ENCODE results near the gene PTH2. TPM values are rescaled to one million over a fixed set of nuclear protein-coding genes. Genes with fewer than 3 reads are reported as not detected.

The PTH2 gene
- total and polyA plus RNA-seq, 10 of the 15 experiments (the other 5 are each of a cell fraction or from before 2014, with no cell fraction given), result not detected

DNA sequence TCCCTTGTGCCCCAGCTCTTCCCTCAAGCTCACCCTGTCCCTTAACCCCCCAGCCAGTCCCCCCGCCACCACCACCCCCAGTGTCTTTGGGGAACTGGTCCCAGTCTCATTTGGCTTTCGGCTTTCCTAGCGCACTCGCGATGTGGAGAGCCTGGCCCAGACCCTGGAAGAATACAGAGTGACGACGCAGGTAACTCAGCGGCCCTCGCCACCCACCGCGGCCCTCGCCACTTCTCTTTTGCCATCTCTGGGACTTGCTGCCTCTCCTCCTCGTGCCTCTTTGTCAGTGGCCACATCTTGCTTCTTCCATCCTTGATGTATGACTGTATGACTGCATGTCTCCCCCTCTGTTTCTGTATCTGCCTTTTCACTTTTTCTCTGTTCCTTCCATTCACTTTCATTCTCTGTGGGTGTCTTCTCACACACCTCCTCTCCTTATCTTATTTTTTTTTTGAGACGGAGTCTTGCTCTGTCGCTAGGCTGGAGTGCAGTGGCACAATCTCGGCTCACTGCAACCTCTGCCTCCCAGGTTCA is 15.7 kb downstream of the PTH2 start (continued):
- TF ChIP-seq, protein P1, sequence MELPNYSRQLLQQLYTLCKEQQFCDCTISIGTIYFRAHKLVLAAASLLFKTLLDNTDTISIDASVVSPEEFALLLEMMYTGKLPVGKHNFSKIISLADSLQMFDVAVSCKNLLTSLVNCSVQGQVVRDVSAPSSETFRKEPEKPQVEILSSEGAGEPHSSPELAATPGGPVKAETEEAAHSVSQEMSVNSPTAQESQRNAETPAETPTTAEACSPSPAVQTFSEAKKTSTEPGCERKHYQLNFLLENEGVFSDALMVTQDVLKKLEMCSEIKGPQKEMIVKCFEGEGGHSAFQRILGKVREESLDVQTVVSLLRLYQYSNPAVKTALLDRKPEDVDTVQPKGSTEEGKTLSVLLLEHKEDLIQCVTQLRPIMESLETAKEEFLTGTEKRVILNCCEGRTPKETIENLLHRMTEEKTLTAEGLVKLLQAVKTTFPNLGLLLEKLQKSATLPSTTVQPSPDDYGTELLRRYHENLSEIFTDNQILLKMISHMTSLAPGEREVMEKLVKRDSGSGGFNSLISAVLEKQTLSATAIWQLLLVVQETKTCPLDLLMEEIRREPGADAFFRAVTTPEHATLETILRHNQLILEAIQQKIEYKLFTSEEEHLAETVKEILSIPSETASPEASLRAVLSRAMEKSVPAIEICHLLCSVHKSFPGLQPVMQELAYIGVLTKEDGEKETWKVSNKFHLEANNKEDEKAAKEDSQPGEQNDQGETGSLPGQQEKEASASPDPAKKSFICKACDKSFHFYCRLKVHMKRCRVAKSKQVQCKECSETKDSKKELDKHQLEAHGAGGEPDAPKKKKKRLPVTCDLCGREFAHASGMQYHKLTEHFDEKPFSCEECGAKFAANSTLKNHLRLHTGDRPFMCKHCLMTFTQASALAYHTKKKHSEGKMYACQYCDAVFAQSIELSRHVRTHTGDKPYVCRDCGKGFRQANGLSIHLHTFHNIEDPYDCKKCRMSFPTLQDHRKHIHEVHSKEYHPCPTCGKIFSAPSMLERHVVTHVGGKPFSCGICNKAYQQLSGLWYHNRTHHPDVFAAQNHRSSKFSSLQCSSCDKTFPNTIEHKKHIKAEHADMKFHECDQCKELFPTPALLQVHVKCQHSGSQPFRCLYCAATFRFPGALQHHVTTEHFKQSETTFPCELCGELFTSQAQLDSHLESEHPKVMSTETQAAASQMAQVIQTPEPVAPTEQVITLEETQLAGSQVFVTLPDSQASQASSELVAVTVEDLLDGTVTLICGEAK (IDR thresholded peaks at IDR 0.05; ENCODE audit: borderline replicate concordance), result no peak
- TF ChIP-seq POLR2A (IDR thresholded peaks at IDR 0.05; ENCODE audit: low read depth, low read length) (no peak), MXI1 (IDR thresholded peaks at IDR 0.05; ENCODE audit: low read depth, low read length) (no peak), CREM (IDR thresholded peaks at IDR 0.05; ENCODE audit: low read depth) (no peak), DPF2 (IDR thresholded peaks at IDR 0.05) (no peak), SMAD5 (IDR thresholded peaks at IDR 0.05; ENCODE audit: low read depth) (no peak)
- TF ChIP-seq, protein P2, sequence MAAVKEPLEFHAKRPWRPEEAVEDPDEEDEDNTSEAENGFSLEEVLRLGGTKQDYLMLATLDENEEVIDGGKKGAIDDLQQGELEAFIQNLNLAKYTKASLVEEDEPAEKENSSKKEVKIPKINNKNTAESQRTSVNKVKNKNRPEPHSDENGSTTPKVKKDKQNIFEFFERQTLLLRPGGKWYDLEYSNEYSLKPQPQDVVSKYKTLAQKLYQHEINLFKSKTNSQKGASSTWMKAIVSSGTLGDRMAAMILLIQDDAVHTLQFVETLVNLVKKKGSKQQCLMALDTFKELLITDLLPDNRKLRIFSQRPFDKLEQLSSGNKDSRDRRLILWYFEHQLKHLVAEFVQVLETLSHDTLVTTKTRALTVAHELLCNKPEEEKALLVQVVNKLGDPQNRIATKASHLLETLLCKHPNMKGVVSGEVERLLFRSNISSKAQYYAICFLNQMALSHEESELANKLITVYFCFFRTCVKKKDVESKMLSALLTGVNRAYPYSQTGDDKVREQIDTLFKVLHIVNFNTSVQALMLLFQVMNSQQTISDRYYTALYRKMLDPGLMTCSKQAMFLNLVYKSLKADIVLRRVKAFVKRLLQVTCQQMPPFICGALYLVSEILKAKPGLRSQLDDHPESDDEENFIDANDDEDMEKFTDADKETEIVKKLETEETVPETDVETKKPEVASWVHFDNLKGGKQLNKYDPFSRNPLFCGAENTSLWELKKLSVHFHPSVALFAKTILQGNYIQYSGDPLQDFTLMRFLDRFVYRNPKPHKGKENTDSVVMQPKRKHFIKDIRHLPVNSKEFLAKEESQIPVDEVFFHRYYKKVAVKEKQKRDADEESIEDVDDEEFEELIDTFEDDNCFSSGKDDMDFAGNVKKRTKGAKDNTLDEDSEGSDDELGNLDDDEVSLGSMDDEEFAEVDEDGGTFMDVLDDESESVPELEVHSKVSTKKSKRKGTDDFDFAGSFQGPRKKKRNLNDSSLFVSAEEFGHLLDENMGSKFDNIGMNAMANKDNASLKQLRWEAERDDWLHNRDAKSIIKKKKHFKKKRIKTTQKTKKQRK (IDR thresholded peaks at IDR 0.05; ENCODE audit: low read depth, low read length), result no peak
- TF ChIP-seq, protein P3, sequence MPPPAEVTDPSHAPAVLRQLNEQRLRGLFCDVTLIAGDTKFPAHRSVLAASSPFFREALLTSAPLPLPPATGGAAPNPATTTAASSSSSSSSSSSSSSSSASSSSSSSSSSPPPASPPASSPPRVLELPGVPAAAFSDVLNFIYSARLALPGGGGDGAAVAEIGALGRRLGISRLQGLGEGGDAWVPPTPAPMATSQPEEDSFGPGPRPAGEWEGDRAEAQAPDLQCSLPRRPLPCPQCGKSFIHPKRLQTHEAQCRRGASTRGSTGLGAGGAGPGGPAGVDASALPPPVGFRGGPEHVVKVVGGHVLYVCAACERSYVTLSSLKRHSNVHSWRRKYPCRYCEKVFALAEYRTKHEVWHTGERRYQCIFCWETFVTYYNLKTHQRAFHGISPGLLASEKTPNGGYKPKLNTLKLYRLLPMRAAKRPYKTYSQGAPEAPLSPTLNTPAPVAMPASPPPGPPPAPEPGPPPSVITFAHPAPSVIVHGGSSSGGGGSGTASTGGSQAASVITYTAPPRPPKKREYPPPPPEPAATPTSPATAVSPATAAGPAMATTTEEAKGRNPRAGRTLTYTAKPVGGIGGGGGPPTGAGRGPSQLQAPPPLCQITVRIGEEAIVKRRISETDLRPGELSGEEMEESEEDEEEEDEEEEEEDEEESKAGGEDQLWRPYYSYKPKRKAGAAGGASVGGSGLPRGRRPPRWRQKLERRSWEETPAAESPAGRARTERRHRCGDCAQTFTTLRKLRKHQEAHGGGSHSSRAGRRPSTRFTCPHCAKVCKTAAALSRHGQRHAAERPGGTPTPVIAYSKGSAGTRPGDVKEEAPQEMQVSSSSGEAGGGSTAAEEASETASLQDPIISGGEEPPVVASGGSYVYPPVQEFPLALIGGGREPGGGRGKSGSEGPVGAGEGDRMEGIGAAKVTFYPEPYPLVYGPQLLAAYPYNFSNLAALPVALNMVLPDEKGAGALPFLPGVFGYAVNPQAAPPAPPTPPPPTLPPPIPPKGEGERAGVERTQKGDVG (CRISPR knock-in tag; IDR thresholded peaks at IDR 0.05), result no peak
- TF ChIP-seq, protein P4, sequence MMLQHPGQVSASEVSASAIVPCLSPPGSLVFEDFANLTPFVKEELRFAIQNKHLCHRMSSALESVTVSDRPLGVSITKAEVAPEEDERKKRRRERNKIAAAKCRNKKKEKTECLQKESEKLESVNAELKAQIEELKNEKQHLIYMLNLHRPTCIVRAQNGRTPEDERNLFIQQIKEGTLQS (IDR thresholded peaks at IDR 0.05; ENCODE audit: borderline replicate concordance, extremely low read depth, low read depth, low read length), result no peak

Measured in GM12878 (cell line).